Left ventricle myocardium inferior (tissue), 1 donor: ENCODE data around the gene ZFP1. TPM values are rescaled to one million over a fixed set of nuclear protein-coding genes. Genes with fewer than 3 reads are reported as not detected.

Source experiments
- DNase-seq: peaks from one replicate; pipeline ENCODE4 v3.0.0-alpha.2; 2020
- H3K27ac ChIP-seq: fragments of 200-600 bp; replicated peaks from 2 replicates; pipeline ENCODE4 v1.8.0; 2021
- H3K27me3 ChIP-seq: fragments of 200-600 bp; 2 replicates; pipeline ENCODE4 v1.8.0; 2021; ENCODE audit warnings: low read depth
- H3K36me3 ChIP-seq: fragments of 200-600 bp; 2 replicates; pipeline ENCODE4 v1.8.0; 2021
- H3K4me1 ChIP-seq: fragments of 200-600 bp; 2 replicates; pipeline ENCODE4 v1.8.0; 2021
- H3K4me3 ChIP-seq: fragments of 200-600 bp; 2 replicates; pipeline ENCODE4 v1.8.0; 2021; ENCODE audit warnings: mild to moderate bottlenecking, moderate library complexity
- H3K9me3 ChIP-seq: fragments of 200-600 bp; replicated peaks from 2 replicates; pipeline ENCODE4 v1.8.0; 2021
- CTCF ChIP-seq: fragments of 200-600 bp; IDR thresholded peaks from 2 replicates; pipeline ENCODE4 v1.8.0; 2021; ENCODE audit warnings: antibody characterized with exemption, mild to moderate bottlenecking, borderline replicate concordance
- intact Hi-C: fragments of 100-400 bp; cut with micrococcal nuclease; formaldehyde crosslinking; loops from one replicate; pipeline ENCODE4 v1.11.0; 2022
- total RNA-seq: library from RNA; stranded (reverse); fragmentation: NEBNext Ultra II Directional; extraction: Animal tissue kit (Norgen Biotek cat#: 25700); gene quantifications from one replicate; pipeline ENCODE4 v1.2.1, GENCODE V29; 2021
- donor health status: DM: no; HTN: yes; CAD: no; lungs with severe emphysema.

Gene ZFP1
- total RNA-seq, 1 donor from 2014 or later, result 6.7 TPM

GRCh38 chr16:75114179-75114945 lies 34.0 kb upstream of the ZFP1 start:
- Histone ChIP-seq H3K4me1 (peaks cover 75% of the 10 kb centered on the region), H3K27me3 (no peaks in the 10 kb centered on the region), H3K36me3 (peaks cover 11% of the 10 kb centered on the region), H3K9me3 (no peaks in the 10 kb centered on the region), H3K27ac (no peak overlapping the region), H3K4me3 (no peak overlapping the region)
- intact Hi-C loops, result no loop called here
- no peak for TF ChIP-seq CTCF
- no peak for DNase-seq

- intact Hi-C loops, result loop anchor here (5.0 kb wide), 1 partner anchor 118 kb away; the partner anchor contains the start of gene ZNRF1
- Histone ChIP-seq H3K4me3 (peak overlapping the region; percentile 73), H3K36me3 (peaks cover 11% of the 10 kb centered on the region), H3K9me3 (no peaks in the 10 kb centered on the region), H3K27me3 (no peaks in the 10 kb centered on the region), H3K27ac (peak overlapping the region; percentile 82), H3K4me1 (peaks cover 67% of the 10 kb centered on the region)
- DNase-seq, result no peak
- no peak for TF ChIP-seq CTCF
Measured at GRCh38 chr16:75114946-75115825, 33.1 kb upstream of the ZFP1 start.

- intact Hi-C loops, result loop anchor here (5.0 kb wide), 1 partner anchor 119 kb away; the partner anchor contains the start of gene ZNRF1
Measured at GRCh38 chr16:75116081-75116910, 32.0 kb upstream of the ZFP1 start, which contains the start of gene LDHD. TSS of gene LDHD (minus strand) at chr16:75116780. CDS start at chr16:75116720, 60 bp downstream.

GRCh38 chr16:75116911-75117245 lies 31.4 kb upstream of the ZFP1 start:
- intact Hi-C loops, result loop anchor here (5.0 kb wide), 1 partner anchor 120 kb away; the partner anchor contains the start of gene ZNRF1
- Histone ChIP-seq H3K4me3 (peak overlapping the region; percentile 73), H3K4me1 (peaks cover 50% of the 10 kb centered on the region), H3K27me3 (no peaks in the 10 kb centered on the region), H3K36me3 (peaks cover 11% of the 10 kb centered on the region), H3K27ac (peak overlapping the region; percentile 82), H3K9me3 (peaks cover 11% of the 10 kb centered on the region)
- TF ChIP-seq CTCF, result no peak
- no peak for DNase-seq

More at GRCh38 chr16:75116081-75116910, 32.0 kb upstream of the ZFP1 start, which contains the start of gene LDHD:
- TF ChIP-seq CTCF, result no peak
- H3K36me3 ChIP-seq, result peaks cover 11% of the 10 kb centered on the region
- H3K9me3 ChIP-seq, result peaks cover 5% of the 10 kb centered on the region
- peak within 1 kb of the TSS; percentile 73 for H3K4me3 ChIP-seq
- no peaks in the 10 kb centered on the region for H3K27me3 ChIP-seq
- peak within 1 kb of the TSS; percentile 82 for H3K27ac ChIP-seq
- peaks cover 56% of the 10 kb centered on the region for H3K4me1 ChIP-seq
- DNase-seq, result peak; percentile 83
